CD4-positive, alpha-beta T cell treated with Interleukin-2 at 100 ng/mL for 4 hours (primary cell): Measurements from ENCODE around the gene ENTPD7.
"Not testable (repeated sequence)": the region's sequence is repeated elsewhere in the genome, so short reads cannot be mapped to it uniquely, and the experiment has no call there.

Source experiments
- DNase-seq: peaks from one replicate; pipeline ENCODE4 v3.0.0-alpha.2; 2020; ENCODE audit warnings: low spot score

The ENTPD7 gene, protein sequence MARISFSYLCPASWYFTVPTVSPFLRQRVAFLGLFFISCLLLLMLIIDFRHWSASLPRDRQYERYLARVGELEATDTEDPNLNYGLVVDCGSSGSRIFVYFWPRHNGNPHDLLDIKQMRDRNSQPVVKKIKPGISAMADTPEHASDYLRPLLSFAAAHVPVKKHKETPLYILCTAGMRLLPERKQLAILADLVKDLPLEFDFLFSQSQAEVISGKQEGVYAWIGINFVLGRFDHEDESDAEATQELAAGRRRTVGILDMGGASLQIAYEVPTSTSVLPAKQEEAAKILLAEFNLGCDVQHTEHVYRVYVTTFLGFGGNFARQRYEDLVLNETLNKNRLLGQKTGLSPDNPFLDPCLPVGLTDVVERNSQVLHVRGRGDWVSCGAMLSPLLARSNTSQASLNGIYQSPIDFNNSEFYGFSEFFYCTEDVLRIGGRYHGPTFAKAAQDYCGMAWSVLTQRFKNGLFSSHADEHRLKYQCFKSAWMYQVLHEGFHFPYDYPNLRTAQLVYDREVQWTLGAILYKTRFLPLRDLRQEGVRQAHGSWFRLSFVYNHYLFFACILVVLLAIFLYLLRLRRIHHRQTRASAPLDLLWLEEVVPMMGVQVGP

DNA sequence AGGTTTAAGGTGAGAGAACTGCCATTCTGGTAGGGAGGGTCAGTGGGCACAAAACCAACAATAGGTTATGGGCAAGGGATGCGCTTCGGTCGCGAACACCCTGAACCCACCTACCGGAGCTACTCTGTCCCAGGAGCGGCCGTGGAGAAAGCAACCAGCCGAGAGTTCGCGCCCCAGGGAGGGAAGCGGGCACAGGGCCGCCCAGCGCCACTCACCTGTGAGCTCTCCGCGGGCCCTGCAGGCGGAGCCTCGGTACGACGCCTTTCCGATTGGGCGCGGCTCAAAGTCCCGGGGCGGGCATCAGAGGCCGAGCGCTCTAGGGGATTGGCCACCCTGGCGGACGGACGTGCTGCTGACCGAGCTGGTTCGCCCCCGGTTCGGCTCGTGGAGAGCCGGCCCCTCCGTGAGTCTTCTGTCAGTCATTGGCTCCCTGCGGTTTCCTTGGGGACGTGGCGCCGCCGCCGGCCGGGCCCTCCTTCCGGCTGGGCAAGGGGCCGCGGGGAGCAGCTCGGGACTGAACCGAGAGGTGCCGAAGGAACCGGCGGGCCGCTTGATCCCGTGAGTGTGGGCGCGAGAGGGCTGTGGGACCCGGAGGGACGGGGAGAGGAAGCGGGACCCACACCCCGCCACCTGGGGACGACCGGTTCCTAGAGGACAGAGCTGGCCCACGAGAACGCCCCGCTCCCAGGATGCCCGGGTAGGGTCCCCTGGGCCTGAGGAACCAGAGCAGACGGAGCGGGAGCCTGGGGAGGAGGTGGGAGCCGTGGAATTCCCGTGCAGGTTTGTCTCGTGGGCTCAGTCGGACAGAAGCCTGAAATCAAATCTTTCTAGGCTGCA, at the start of gene ENTPD7:
Gene ENTPD7 (plus strand): TSS at position 479 of the 837 bp plus-strand sequence. CDS start 448 bp downstream, outside the sequence.
- peak; percentile 91 for DNase-seq

DNA sequence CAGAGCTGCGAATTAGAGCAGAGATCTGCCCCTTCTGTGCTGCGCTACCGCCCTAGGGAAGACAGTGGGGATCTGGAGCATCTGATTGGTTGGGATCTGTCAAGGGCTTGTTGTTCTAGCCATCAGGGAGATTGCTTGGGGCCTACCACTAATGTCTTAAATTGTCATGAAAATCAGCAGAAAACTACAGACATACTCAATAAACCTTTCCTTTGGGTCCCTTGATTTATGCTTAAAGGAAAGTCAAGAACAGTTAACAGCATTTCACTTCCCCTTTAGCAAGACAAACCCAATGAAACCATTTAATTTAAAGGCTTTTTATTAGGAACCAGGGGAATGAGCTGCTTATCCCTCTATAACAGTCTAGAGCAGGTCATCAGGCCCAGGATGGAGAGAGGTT, 49.1 kb upstream of the ENTPD7 start:
- no peak for DNase-seq

DNA sequence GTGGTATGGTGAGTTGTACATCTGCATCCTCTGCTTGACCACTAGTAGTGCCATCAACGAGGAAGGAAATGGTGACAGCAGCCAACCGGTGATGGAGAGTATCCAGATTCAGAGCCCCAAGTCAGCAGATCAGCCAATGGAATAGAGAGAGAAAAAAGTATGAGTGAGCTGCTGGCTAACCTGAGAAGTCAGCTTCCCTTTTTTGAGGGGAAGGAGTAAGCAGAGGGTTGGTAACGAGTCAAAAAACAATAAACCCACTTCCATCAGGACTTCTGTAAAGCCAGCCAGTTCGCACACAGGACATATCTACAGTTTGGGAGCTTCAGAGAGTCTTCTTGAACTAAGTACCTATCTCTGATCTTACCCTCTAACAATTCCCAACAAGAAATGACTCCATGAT, 48.0 kb upstream of the ENTPD7 start:
- no peak for DNase-seq

DNA sequence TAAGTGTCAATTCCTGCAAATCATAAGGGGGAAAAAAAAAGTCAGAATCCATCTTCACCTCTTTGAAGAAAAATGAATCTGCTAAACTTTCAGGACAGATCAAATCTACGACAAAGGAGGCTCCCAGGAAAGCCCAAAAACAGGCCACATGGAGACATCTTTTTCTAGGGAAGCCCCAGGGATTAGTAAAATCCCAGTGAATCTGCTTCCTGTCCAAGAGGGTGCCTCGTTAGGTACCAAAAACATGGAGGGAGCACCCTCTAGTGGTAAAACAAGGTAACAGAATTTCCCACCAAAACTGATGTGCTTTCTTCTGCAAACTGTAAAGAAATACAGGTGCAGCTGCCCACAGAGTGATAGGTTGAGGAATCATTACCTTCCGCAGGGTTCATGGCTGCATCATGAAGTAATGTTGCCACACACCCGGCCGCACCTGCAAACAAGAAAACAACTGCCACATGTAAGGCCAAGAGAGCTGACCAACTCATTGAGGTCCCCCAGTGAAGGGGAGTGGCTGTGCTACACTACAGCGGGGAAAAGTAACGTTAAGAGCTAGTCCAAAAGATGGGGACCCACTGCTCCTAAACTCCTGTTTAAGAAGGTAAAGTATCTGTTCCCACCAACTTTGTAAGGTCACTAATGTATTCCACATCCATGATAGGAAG, 47.0 kb upstream of the ENTPD7 start:
- DNase-seq: peak; percentile 68

- DNase-seq: no peak
Observed at GRCh38 chr10:99615426-99615825, 43.9 kb upstream of the ENTPD7 start.

GRCh38 chr10:99617696-99618095, 41.6 kb upstream of the ENTPD7 start:
- DNase-seq: no peak

DNA sequence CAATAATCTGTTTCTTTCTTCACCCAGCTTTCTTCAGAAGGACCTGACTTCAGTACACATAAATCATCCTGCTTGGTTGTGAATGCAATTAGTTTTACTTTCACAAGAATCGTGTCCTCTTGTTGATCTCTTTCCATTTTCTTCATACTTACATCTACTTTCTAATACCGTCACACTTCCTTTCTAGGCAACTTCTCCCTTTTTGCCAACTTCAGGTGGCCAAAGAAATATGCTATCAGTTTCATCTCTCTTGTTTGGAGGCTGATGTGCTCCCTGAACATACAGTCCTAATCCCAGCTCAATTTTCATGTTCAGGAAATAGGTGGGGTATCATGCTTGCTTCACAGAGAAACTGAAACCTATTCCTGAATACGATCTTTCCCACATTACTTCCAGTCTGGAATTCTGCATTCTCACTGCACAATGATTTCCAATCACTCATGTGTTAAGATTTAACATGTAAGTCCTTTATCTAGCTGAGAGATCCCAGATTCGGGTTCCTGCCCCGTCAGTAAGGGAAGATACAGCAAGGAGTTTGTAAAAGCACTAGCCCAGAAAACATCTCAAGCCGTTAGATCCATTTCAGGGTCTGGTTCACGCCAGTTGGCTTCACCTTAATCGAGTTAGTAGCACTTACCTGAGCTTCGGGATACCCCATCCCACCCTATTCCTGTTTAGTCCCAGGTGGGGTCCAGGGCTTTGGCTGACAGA, 40.1 kb upstream of the ENTPD7 start:
- peak; percentile 6 for DNase-seq

DNA sequence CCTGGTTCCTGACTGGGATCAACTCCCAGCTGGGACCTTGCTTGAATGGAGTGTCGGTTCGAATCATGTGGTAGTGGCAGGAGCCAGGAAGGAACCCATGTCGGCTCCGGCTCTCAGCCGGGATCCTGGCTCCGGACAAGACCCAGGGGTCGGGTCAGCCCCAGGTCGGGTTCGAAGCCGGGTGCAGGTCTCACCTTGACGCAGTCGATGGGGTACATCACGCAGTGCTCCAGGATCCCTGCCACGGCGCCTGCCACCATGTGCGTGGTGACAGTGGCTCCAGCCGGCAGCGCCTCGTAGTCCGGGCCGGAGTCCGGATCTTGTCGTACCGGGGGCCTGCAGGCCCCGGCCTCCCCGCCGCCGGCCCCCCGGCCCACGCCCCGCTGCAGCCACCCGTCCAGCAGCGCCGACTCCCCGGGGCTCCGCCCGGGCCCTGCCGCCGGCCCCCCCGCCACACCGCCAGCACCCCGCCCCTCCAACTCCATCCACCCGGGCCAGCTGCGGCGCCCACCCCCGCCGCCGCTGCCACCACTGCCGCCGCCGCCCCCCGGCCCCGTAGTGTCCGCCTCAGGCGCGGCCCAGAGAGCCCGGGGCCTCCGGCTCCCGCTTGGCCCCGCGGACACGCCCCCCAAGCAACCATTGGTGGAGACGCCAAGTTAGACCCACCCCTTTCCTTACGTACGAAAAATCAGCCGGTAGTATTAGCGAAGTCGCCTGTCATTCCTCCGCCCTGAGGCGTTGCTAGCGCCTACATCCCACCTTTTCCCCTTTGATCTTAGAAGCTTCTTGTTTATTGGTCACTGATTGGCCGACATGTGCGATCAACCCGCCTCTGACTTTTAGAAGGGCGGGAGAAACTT, 39.2 kb upstream of the ENTPD7 start, which contains the start of gene SLC25A28:
Gene SLC25A28 (minus strand): TSS at position 589 of the 860 bp plus-strand sequence. CDS start 104 bp downstream, at position 485.
- DNase-seq: peak; percentile 98

- DNase-seq: peak; percentile 79
Observed at GRCh38 chr10:99620711-99621453, 38.4 kb upstream of the ENTPD7 start.

GRCh38 chr10:99621454-99622251, 37.7 kb upstream of the ENTPD7 start:
- no peak for DNase-seq

- DNase-seq: no peak
Observed at GRCh38 chr10:99623919-99624318, 35.4 kb upstream of the ENTPD7 start.

GRCh38 chr10:99625124-99625523, 34.2 kb upstream of the ENTPD7 start:
- not testable (repeated sequence) for DNase-seq

DNA sequence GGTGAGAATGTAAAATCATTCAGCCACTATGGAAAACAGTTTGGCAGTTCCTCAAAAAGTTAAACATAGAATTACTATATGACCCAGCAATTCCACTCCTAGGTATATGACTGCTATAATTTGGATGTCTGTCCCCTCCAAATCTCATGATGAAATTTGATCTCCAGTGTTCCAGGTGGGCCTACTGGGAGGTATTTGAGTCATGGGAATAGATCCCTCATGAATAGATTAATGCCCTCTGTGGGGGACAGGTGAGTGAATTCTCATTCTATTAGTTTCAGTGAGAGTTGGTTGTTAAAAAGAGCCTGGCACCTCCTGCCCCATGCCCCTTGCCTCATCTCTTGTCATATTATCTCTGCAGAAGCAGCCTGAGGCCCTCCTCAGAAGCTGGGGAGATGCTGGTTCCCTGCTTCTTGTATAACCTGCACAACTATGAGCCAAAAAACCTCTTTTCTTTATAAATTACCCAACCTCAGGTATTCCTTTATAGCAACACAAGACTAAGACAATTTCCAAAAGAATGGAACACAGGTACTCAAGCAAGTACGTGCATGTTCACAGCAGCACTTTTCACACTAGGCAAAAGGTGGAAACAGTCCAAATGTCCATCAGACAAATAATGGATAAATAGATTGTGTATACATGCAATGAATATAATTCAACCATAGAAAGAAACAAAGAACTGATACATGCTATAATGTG, 30.2 kb upstream of the ENTPD7 start:
- no peak for DNase-seq

- no peak for DNase-seq
Observed at GRCh38 chr10:99629625-99629978, 29.7 kb upstream of the ENTPD7 start.

- DNase-seq: peak; percentile 26
Observed at GRCh38 chr10:99630433-99630832, 28.9 kb upstream of the ENTPD7 start.

DNA sequence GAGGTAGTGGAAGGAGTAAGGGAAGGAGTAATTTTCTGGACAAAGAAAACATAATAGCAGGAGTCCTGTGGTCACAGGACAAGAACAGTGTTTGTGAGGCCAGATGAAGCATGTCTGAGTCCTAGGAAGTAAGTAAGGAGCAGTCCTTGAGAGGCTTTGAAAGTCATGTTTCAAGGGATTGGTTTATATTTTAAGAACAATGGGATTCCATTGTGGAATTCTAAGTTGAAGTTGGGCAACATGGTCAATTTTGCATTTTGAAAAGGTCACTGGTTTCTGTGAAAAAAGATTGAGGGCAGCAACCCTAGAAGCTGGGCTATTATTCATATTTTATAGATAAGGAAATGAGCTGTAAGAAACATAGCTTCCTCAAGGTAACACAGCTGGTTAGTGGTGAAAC, 28.3 kb upstream of the ENTPD7 start:
- no peak for DNase-seq

- no peak for DNase-seq
Observed at GRCh38 chr10:99631496-99631895, 27.8 kb upstream of the ENTPD7 start.

DNA sequence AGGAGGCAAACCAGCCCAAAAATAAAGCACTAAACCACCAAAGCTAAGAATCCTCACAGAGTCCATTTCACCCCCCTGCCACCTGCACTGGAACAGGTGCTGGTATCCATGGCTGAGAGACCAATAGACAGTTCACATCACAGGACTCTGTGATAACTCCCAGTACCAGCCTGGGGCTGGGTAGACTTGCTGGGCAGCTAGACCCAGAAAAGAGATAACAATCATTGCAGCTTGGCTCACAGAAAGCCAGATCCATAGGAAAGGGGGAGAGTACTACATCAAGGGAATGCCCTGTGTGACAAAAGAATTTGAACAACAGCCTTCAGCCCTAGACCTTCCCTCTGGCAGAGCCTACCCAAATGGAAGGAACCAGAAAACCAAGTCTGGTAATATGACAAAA, 25.5 kb upstream of the ENTPD7 start:
- no peak for DNase-seq
